Neuron (in vitro differentiated cells): ENCODE results near the gene ACVRL1.

Experiments
- H2AFZ ChIP-seq: one replicate; pipeline ENCODE4 v1.6.1; 2013; ENCODE audit warnings: low read depth, mild to moderate bottlenecking, inconsistent platforms, low read length, moderate library complexity
- H3K27me3 ChIP-seq: one replicate; pipeline ENCODE4 v1.6.1; 2013; ENCODE audit warnings: low read length; ENCODE audit not compliant: insufficient read depth
- H3K36me3 ChIP-seq: one replicate; pipeline ENCODE4 v1.6.1; 2013; ENCODE audit warnings: low read length; ENCODE audit not compliant: insufficient read depth
- H3K4me1 ChIP-seq: one replicate; pipeline ENCODE4 v1.6.1; 2013; ENCODE audit warnings: low read length; ENCODE audit not compliant: insufficient read depth
- H3K4me3 ChIP-seq: 2 replicates; pipeline ENCODE4 v1.5.1; 2013; ENCODE audit warnings: mild to moderate bottlenecking, low read length, moderate library complexity
- H3K9me3 ChIP-seq: one replicate; pipeline ENCODE4 v1.6.1; 2013; ENCODE audit warnings: low read length

The ACVRL1 gene

GRCh38 chr12:51868821-51869495 is 38.3 kb upstream of the ACVRL1 start:
- Histone ChIP-seq H3K4me1 (peaks cover 58% of the 10 kb centered on the region), H3K4me3 (no peak overlapping the region), H3K36me3 (no peaks in the 10 kb centered on the region), H3K27me3 (no peaks in the 10 kb centered on the region), H2AFZ (peak overlapping the region; percentile 60), H3K9me3 (no peaks in the 10 kb centered on the region)

GRCh38 chr12:51869496-51869865 is 37.8 kb upstream of the ACVRL1 start:
- Histone ChIP-seq H3K36me3 (no peaks in the 10 kb centered on the region), H2AFZ (peak overlapping the region; percentile 60), H3K9me3 (no peaks in the 10 kb centered on the region), H3K4me1 (peaks cover 61% of the 10 kb centered on the region), H3K4me3 (peak overlapping the region; percentile 3), H3K27me3 (no peaks in the 10 kb centered on the region)

GRCh38 chr12:51869931-51870330 is 37.4 kb upstream of the ACVRL1 start:
- Histone ChIP-seq H3K4me3 (no peak overlapping the region), H3K27me3 (no peaks in the 10 kb centered on the region), H2AFZ (peak overlapping the region; percentile 60), H3K9me3 (no peaks in the 10 kb centered on the region), H3K36me3 (no peaks in the 10 kb centered on the region), H3K4me1 (peaks cover 58% of the 10 kb centered on the region)

- H3K4me1 ChIP-seq, result peaks cover 52% of the 10 kb centered on the region
- no peak overlapping the region for H3K4me3 ChIP-seq
- H2AFZ ChIP-seq, result peak overlapping the region; percentile 37
- H3K27me3 ChIP-seq, result no peaks in the 10 kb centered on the region
- no peaks in the 10 kb centered on the region for H3K9me3 ChIP-seq
- H3K36me3 ChIP-seq, result no peaks in the 10 kb centered on the region
Observed at GRCh38 chr12:51870504-51870903, 36.8 kb upstream of the ACVRL1 start.

- Histone ChIP-seq H3K4me3 (no peak overlapping the region), H3K9me3 (no peaks in the 10 kb centered on the region), H2AFZ (no peak overlapping the region), H3K36me3 (no peaks in the 10 kb centered on the region), H3K27me3 (no peaks in the 10 kb centered on the region), H3K4me1 (peaks cover 46% of the 10 kb centered on the region)
Observed at GRCh38 chr12:51871126-51871525, 36.2 kb upstream of the ACVRL1 start.

- Histone ChIP-seq H2AFZ (no peak overlapping the region), H3K27me3 (no peaks in the 10 kb centered on the region), H3K36me3 (no peaks in the 10 kb centered on the region), H3K4me1 (peaks cover 44% of the 10 kb centered on the region), H3K4me3 (no peak overlapping the region), H3K9me3 (no peaks in the 10 kb centered on the region)
Observed at GRCh38 chr12:51871918-51872688, 35.2 kb upstream of the ACVRL1 start.

GRCh38 chr12:51872689-51872981 is 34.7 kb upstream of the ACVRL1 start:
- Histone ChIP-seq H3K9me3 (no peaks in the 10 kb centered on the region), H2AFZ (no peak overlapping the region), H3K4me1 (peaks cover 44% of the 10 kb centered on the region), H3K27me3 (no peaks in the 10 kb centered on the region), H3K4me3 (no peak overlapping the region), H3K36me3 (no peaks in the 10 kb centered on the region)

- Histone ChIP-seq H3K4me3 (no peak overlapping the region), H2AFZ (no peak overlapping the region), H3K36me3 (no peaks in the 10 kb centered on the region), H3K27me3 (no peaks in the 10 kb centered on the region), H3K4me1 (peaks cover 44% of the 10 kb centered on the region), H3K9me3 (no peaks in the 10 kb centered on the region)
Observed at GRCh38 chr12:51873251-51873994, 33.9 kb upstream of the ACVRL1 start.

- no peaks in the 10 kb centered on the region for H3K9me3 ChIP-seq
- H3K4me1 ChIP-seq, result peaks cover 44% of the 10 kb centered on the region
- no peaks in the 10 kb centered on the region for H3K36me3 ChIP-seq
- H3K4me3 ChIP-seq, result no peak overlapping the region
- H2AFZ ChIP-seq, result no peak overlapping the region
- H3K27me3 ChIP-seq, result no peaks in the 10 kb centered on the region
Observed at GRCh38 chr12:51874000-51874399, 33.3 kb upstream of the ACVRL1 start.

- Histone ChIP-seq H3K4me1 (peaks cover 42% of the 10 kb centered on the region), H3K27me3 (no peaks in the 10 kb centered on the region), H3K9me3 (no peaks in the 10 kb centered on the region), H3K4me3 (no peak overlapping the region), H3K36me3 (no peaks in the 10 kb centered on the region), H2AFZ (no peak overlapping the region)
Observed at GRCh38 chr12:51874486-51874885, 32.8 kb upstream of the ACVRL1 start.

- Histone ChIP-seq H3K27me3 (no peaks in the 10 kb centered on the region), H3K36me3 (no peaks in the 10 kb centered on the region), H2AFZ (no peak overlapping the region), H3K4me1 (peaks cover 5% of the 10 kb centered on the region), H3K9me3 (no peaks in the 10 kb centered on the region), H3K4me3 (no peak overlapping the region)
Observed at GRCh38 chr12:51879102-51879501, 28.2 kb upstream of the ACVRL1 start.

GRCh38 chr12:51883295-51883694 is 24.0 kb upstream of the ACVRL1 start:
- Histone ChIP-seq H3K4me1 (no peaks in the 10 kb centered on the region), H3K4me3 (no peak overlapping the region), H3K36me3 (no peaks in the 10 kb centered on the region), H3K27me3 (no peaks in the 10 kb centered on the region), H3K9me3 (no peaks in the 10 kb centered on the region), H2AFZ (no peak overlapping the region)

GRCh38 chr12:51883998-51884675 is 23.2 kb upstream of the ACVRL1 start:
- H3K27me3 ChIP-seq, result no peaks in the 10 kb centered on the region
- no peaks in the 10 kb centered on the region for H3K9me3 ChIP-seq
- H3K36me3 ChIP-seq, result no peaks in the 10 kb centered on the region
- no peak overlapping the region for H2AFZ ChIP-seq
- no peak overlapping the region for H3K4me3 ChIP-seq
- no peaks in the 10 kb centered on the region for H3K4me1 ChIP-seq
